HG02938 (cell line): ENCODE measurements around the gene IL16.
"Not testable (repeated sequence)": the region's sequence is repeated elsewhere in the genome, so short reads cannot be mapped to it uniquely, and the experiment has no call there.

Source experiments
- ATAC-seq: cut with Tn5 transposase; IDR thresholded peaks from one replicate; pipeline ENCODE4 v1.9.1; 2021; ENCODE audit warnings: mild to moderate bottlenecking, moderate library complexity; ENCODE audit not compliant: unreplicated experiment

Gene IL16

DNA sequence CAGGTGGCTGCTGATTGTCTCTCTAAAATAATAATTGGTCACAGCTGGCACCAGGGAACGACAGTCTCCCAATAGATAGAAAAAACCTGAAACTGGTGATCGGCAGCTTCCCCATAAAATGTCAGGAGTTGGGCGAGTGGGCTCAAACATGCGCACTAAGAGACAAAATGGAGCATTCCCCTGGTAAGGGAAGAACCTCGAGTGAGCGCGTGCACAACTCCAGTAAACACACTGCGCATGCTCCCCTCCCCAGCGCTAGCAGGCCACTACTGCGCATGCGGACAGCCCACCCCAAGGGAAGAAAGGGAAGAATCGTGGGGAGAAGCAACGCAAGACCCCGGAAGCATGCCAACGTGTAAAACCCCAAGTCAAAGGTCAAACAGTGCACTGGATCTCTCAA, 134.9 kb downstream of the IL16 start:
- ATAC-seq, result no peak

DNA sequence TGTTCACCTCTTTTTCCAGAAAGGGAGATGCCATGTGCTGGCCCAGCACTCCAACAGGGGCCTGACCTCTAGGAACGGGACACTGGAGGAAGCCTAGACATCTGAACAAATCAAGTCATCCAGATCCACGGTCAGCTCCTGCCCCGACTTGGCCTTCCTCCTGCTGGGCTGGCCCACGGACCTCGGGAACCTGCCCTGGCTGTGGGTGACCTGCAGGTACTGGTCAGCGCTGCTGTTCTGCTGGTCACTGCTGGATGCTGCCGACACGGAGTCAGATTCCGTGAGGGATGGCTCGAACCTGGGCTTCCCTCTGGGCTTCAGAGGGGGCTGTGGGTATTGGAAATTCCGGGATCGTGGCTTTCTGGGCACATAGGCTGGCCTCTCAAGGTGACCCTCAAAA, 135.6 kb downstream of the IL16 start:
- ATAC-seq, result no peak

DNA sequence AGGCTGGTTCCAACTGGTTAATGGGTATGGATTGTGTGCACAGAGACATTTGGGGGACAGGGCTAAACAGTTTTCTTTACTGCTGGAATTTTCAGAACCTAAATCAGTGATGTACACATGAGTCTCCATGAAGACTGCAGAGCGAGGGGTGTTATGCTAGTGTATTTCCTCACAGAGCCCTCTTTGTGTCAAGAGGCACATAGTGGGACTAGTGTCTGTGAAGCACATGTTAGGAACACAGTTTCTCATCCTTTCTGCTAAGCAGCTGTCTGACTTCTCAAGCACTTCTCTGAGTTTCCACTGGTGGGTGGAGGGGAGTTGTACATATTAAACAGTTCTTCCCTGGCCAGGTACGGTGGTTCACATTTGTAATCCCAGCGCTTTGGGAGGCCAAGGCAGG, 136.7 kb downstream of the IL16 start:
- ATAC-seq, result no peak

DNA sequence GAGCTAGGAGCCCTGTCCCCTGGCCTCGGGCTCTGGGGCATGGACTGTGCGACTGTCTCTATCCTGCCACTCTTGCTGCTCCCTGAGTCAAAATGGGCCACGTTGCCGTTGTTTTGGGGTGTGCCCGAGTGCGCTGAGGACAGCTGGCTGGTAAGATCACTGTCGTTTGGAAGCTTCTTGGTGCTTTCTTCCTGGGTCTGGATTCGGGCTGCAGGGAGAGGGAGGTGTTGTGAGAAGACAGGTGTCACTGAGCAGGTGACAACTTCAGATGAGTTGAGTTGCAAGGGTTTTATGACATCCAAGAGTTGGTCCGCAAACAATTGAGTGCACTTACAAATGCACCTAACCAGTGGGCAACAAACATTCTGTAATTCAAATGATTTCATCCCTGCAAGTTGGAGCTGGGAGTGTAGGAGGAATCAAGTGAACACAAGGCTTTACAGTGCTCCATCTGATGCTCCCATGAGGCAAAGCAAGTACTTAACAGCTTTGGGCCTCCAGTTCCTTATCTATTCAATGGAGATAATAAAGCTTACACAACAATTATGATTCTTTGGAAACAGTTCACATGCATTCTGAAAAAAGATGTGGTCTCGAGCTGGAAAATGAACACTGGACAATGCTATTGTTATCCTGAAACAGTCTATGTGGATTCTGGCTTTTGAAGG, 138.2 kb downstream of the IL16 start:
- ATAC-seq, result no peak

DNA sequence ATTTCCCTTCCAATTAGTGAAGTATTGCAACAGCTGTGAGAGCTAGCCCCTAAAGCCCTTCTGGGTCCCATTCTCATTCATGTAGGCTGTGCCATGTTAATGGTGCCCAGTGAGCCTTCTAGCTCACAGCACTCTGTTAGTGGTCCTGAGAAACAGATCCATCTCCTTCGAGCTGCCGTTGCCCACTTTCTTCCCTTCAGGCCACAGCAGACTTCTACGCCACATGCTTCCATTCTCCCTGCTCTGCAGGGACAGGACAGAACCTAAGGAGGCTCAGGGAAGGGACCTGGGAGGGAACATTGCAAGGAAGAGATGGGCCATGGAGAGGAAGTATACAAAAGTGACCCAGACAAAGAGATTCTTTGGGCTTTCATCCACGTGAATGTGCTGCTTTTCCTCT, 139.0 kb downstream of the IL16 start:
- ATAC-seq, result no peak

DNA sequence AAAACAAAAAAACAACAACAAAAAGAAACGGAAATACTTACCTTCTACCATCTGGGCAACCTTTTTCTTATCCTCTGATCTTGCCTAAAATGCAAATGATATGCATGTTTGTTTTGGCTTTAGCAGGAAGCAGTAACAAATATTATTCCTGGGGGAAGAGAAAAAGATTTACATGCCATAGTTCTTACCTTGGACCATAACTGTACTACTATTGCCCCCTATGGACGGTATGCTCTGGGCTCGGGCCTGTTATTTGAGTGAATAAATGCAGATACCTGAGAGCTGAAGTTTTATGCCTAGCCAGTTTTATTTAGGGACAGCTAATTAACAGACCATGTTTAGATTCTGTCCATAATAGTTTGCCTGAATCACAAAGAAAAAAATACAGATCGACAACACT, 139.9 kb downstream of the IL16 start:
- ATAC-seq, result no peak

DNA sequence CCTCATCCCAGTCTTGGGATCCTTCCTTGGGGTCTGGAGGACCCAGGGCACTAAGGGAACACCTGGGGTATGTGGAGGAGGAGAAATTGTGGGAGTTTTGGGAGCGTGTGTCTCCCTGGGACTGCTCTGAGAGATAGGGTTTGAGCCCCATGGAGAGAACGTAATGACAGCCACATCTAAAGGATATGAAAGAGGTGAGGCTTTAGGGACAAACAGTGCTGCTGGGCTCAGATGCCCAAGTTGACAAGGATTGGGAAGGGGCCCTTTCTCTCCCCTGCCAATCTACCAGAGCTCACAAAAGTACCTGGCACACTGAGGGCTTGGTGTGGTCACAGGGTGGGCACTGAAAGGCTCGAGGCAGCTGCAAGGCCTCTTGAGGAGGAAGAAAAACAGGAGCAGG, 140.6 kb downstream of the IL16 start:
- no peak for ATAC-seq

DNA sequence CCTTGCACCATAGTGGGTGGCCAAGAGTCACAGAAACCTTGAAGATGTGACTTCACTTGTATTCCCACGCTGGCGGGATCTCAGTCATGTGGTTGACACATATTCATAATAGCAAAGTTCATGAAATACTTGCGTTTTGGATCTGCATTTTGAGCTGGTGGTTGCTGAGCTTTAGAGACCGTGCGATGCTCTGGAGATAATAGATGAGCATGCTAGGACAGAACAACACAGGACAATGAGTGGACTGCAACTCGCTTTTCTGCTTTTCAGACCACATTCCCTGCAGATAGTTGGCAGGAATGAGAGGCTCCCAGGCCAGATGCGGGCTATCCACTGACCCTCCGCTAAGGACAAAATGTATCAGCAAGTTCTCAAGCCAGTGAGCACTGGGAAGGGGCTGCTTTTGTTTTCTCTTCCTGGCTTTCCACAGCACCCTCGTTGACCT, 141.1 kb downstream of the IL16 start:
- ATAC-seq, result no peak

DNA sequence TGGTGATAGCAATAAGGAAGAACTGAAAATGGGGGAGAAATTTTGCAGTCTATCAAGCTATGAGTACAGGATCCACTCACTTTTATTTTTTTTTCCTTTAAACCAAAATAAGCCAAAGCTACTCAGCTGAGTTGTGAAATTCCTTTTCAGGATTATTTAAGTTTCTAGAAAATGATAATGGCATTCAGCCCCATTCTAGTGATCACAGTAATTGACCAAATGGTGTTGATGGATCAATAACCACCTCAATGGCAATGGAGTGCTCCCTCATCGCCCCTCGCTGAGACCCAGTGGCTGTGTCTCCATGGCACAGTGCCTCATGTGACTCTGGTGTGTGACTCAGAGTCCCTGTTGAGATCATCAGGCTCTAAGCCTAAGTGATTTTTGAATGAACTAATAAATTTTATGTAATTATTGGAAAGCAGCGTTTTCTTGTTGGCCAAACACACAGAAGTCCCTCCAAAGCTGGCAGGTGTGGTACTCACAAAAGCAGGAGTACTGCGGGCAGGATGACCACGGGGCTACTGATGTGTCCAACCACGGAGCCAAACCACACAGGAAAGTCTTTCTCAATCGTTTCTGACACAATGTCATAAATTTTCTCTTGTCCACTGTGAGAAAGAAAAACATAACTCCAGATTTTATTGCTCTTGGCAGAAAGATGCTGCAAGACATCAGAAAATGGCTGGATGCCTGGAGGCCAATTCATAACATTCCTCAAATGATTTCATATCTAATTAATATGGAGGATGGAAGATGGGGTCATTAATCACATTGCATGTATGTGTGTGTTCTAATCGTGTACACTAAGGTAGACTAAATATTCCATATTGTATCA, 141.7 kb downstream of the IL16 start:
- no peak for ATAC-seq

DNA sequence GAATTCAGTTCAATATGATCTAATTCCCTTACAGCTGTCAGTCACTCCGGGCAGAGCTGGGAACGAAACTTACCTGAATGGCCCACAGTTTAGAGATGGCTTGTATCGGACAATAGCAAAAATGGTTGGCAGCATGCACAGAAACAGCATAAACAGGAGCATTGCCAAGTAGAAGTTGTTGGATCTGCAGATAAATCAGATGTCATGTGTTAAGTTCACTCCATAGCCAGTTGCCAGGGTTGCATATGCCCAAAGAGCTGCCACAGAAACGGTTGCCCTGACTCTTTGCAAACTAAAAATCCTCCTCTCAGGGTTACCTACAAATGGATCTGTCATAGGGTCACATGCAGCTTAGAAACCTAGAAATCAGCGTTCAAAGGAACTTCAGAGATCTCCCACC, 142.6 kb downstream of the IL16 start:
- no peak for ATAC-seq

DNA sequence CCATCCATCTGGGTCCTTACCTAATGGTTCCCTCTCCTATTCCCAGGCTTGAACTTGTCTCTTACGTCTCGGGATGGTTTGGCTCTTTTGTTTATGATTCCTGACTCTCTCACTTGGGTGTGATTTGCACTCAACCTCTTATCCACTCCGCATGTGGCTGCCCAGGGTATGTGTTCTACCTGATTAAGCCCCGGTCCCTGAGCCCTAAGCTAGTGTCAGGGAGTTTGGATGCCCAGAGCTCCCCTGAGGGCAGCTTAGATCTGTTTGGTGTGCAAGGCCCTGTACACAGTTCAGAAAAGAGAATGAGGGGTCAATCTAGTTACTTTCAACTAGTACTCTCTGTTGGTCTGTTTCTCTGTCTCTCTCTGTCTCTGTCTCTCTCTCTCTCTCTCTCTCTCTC, 143.2 kb downstream of the IL16 start:
- no peak for ATAC-seq

DNA sequence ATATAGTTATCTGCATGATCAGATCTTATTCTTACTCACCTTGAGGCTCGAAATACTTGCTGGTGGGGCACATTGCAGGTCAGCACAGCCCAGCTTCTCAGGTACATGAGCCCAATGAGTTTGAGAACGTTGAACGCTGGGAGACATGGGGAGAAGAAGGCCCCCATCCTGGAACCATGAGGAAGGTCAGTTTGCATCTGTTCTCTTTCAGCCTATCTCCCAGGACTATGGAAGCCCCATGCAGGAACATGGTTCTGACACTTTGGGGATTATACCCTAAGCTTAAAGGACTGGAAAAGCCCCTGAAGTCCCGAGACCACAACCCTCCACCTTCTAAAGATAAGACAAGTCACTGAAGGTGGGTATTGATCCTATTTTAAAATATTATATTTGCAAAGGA, 144.7 kb downstream of the IL16 start:
- no peak for ATAC-seq

DNA sequence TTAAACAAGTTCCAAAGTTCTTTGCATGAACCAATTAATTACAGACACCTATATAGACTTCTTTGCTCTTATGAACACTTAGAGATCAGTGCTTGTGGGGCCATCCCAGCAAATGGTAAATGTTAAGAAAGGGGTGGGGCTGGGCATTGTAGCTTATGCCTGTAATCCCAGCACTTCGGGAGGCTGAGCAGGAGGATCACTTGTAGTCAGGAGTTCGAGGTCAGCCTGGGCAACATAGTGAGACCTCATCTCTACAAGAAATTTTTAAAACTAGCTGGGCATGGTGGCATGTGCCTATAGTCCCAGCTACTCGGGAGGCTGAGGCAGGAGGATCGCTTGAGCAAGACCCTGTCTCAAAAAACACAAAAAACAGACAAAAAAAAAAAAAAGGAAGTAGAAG, 146.7 kb downstream of the IL16 start:
- ATAC-seq, result no peak

DNA sequence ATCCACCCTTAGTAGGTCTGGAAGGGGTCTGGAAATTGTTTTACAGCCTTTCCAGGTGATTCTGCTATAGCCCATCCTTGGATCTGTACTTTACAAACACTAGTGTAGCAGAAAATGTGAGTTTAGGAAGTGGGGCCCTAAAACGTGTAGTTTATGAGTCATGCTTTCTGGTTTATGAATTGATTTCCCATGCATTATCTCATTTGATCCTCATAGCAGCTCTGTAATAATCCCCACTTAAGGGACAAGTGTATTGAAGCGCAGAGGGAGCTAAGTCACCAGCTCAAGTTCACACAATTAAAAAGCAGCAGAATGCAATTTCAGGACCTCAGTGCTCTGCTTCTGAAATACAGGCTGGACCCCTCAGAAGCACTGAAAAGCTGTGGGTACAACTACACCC, 149.9 kb downstream of the IL16 start:
- no peak for ATAC-seq

DNA sequence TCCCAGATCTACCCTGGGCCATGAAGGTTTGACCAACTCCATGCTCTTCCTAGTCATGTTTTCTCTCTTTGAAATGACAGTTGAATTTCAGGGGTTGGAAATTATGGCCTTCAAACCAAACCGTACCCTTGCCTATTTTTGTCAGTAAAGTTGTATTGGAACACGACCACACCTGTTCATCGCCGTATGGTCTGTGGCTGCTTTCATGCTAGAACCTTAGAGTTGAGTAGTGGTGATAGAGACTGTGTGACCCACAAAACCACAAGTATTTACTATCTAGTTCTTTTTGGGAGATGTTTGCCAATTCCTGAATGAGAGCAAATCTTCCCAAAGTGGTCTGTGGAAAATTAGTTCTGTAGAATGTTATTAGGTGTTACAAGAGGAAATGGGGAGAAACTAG, 151.2 kb downstream of the IL16 start:
- no peak for ATAC-seq

DNA sequence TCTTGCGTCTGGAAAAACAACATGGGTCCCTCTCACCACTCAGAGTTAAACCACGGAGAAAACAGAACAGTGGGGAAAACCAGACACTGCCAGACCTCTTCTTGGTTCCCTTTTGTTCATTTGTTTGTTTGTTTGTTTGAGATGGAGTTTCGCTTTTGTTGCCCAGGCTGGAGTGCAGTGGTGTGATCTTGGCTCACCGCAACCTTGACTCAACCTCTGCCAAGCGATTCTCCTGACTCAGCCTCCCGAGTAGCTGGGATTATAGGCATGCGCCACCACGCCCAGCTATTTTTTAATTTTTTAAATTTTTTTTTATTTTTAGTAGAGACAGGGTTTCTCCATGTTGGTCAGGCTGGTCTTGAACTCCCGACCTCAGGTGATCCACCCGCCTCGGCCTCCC, 152.0 kb downstream of the IL16 start:
- ATAC-seq, result not testable (repeated sequence)

DNA sequence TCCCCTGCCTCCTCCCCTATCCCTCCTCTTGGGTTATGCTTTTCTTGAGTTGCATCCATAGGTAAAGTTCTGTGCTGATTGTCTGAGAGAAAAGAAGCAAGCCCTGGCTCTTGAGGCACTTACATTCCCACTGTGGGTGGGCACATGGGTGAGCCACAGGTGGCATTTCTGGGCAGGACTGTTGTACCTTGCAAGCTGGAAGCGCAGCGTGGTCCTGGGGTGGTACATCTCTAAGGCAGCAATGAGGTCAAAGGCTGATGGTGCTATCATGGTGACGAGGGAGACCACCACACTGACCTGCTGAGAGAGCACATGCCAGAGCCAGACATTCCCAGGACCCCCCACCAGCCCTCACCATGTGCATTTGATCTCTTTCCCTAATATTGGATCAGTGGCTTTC, 152.6 kb downstream of the IL16 start:
- ATAC-seq, result no peak

DNA sequence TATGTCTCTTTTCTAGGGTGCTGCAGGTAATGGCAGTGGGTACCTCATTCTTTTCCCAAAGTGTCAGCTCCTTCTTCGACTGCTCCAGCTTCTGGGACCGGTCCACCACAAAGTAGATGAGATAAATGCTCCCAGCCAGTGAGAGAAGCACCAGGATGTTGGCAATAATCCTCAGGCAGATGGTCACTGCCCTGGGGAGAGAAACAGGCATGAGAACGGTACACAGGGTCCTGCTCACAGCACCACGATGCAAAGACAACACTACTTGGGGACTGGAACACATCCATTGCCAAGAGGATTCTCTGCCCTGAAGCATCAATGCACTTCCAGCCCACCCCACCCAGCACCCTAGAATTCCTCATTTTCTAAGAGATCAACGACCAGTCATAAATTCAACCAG, 155.0 kb downstream of the IL16 start:
- ATAC-seq, result no peak

DNA sequence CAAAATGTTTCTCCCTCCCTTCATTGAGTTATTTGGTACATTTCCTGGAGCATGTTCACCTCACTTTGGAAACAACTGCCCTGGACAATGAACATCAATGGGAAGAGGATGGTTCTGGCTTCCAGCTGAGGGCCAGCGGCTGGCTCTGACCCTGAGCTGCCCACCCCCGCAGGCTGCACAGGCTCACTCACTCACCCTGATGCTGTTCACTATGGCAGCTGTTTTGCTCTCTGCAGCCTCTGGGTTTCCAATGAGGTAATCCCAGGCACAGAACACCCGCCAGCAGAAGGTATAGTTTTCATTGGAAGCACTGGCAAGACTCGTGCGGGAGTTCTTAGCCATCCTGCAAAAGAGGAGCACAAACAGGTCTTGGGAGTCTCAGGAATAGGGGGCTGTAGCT, 159.6 kb downstream of the IL16 start:
- no peak for ATAC-seq

DNA sequence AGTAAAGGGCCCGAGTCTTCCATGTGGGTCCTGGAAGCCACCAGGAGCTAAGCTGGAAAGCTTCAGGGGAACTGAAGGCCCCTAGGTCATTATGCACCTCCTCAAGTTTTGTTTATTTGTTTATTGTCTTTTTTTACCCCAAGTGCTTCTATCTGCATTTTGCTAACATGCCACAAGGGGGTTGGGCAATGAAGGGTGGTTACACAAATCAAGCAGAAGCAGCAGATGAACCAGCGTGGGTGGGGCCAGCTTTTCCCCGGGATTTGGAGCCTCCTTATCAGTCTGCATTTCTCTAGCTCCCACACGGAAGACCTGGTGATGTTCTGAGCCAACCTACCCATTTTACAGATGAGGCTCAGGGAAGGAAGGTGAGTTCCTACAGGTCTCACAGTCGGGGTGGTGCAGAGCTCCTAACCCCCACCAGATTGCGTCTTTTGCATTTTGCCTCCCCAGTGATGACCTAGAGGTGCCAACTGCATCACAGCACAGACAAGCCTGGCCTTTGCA, 160.6 kb downstream of the IL16 start:
- ATAC-seq, result no peak

DNA sequence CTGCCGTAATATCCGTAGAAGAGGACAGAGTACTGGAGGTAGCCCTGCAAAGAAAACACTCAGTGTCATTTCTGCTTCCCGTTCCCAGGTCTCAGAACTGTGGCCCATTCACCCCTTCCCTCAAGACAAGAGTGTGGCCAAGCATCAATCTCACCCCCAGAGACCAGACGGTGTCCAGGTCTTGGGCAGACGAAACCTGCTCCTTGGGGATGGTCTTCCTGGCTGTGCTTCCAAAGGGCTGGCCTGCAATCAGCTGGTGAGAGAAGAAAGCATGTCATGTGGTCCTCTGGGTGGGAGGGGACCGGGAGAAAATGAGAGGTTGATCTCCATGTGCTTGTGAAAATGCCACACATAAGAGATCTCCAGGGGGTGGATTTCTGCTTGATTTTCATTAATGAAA, 161.6 kb downstream of the IL16 start:
- ATAC-seq, result no peak

DNA sequence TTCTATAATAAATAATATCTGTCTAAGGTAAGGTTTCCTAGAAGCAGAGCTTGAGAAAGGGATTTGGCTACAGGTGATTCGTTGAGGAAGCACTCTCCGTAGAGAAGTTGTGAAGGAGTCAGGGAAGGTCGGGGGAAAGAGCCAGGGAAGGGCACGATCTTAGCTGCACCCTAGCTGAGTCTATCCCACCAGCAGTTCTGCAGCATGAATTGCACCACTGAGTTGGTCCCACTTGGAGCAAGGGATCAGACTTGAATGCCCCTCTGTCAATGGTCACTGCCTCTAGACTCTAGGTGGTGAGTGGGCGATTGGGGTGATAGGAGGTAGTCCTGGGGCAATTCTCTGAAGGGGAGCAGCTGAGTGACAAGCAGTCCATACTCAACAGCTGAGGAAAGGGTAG, 163.8 kb downstream of the IL16 start:
- no peak for ATAC-seq
